ENCODE measurements around the gene ANKRD44.

ANKRD44 gene

GRCh38 chr2:197157879-197158537 is 152.6 kb downstream of the ANKRD44 start:
- no peak for TF ChIP-seq GATA3 (IDR thresholded peaks at IDR 0.05; ENCODE audit: low read depth, low read length)
- no peak for TF ChIP-seq GATA2 (IDR thresholded peaks at IDR 0.05; ENCODE audit: low read depth, low read length)

- TF ChIP-seq GATA3 (IDR thresholded peaks at IDR 0.05; ENCODE audit: low read depth, low read length) = no peak
- TF ChIP-seq GATA2 (IDR thresholded peaks at IDR 0.05; ENCODE audit: low read depth, low read length) = no peak
These were observed 153.8 kb downstream of the ANKRD44 start for GRCh38 chr2:197156771-197157170.

GRCh38 chr2:197152451-197153228 is 157.9 kb downstream of the ANKRD44 start:
- TF ChIP-seq GATA2 (IDR thresholded peaks at IDR 0.05; ENCODE audit: low read depth, low read length) = no peak
- no peak for TF ChIP-seq GATA3 (IDR thresholded peaks at IDR 0.05; ENCODE audit: low read depth, low read length)

GRCh38 chr2:197149546-197149945 is 161.0 kb downstream of the ANKRD44 start:
- TF ChIP-seq GATA2 (IDR thresholded peaks at IDR 0.05; ENCODE audit: low read depth, low read length) (no peak), GATA3 (IDR thresholded peaks at IDR 0.05; ENCODE audit: low read depth, low read length) (no peak)

GRCh38 chr2:197148401-197148800 is 162.2 kb downstream of the ANKRD44 start:
- TF ChIP-seq GATA2 (IDR thresholded peaks at IDR 0.05; ENCODE audit: low read depth, low read length) = no peak
- TF ChIP-seq GATA3 (IDR thresholded peaks at IDR 0.05; ENCODE audit: low read depth, low read length) = no peak

- peak; percentile 64 for TF ChIP-seq GATA2 (IDR thresholded peaks at IDR 0.05; ENCODE audit: low read depth, low read length)
- TF ChIP-seq GATA3 (IDR thresholded peaks at IDR 0.05; ENCODE audit: low read depth, low read length) = peak; percentile 36; the same call in 1 of the 2 replicates
These were observed 162.6 kb downstream of the ANKRD44 start for GRCh38 chr2:197147942-197148341.

- TF ChIP-seq GATA3 (IDR thresholded peaks at IDR 0.05; ENCODE audit: low read depth, low read length) (no peak), GATA2 (IDR thresholded peaks at IDR 0.05; ENCODE audit: low read depth, low read length) (no peak)
These were observed 163.6 kb downstream of the ANKRD44 start for GRCh38 chr2:197146995-197147394.

- TF ChIP-seq GATA2 (IDR thresholded peaks at IDR 0.05; ENCODE audit: low read depth, low read length) (no peak), GATA3 (IDR thresholded peaks at IDR 0.05; ENCODE audit: low read depth, low read length) (peak; percentile 52)
These were observed 165.0 kb downstream of the ANKRD44 start for GRCh38 chr2:197145471-197146056.

- TF ChIP-seq GATA3 (IDR thresholded peaks at IDR 0.05; ENCODE audit: low read depth, low read length) = peak; percentile 45; the same call in 1 of the 2 replicates
- TF ChIP-seq GATA2 (IDR thresholded peaks at IDR 0.05; ENCODE audit: low read depth, low read length) = no peak
These were observed 166.4 kb downstream of the ANKRD44 start for GRCh38 chr2:197144183-197144582.

GRCh38 chr2:197141702-197142473 is 168.7 kb downstream of the ANKRD44 start:
- TF ChIP-seq GATA2 (IDR thresholded peaks at IDR 0.05; ENCODE audit: low read depth, low read length) = no peak
- no peak for TF ChIP-seq GATA3 (IDR thresholded peaks at IDR 0.05; ENCODE audit: low read depth, low read length)

- TF ChIP-seq GATA2 (IDR thresholded peaks at IDR 0.05; ENCODE audit: low read depth, low read length) (no peak), GATA3 (IDR thresholded peaks at IDR 0.05; ENCODE audit: low read depth, low read length) (no peak)
These were observed 170.5 kb downstream of the ANKRD44 start for GRCh38 chr2:197140045-197140444.

- TF ChIP-seq GATA2 (IDR thresholded peaks at IDR 0.05; ENCODE audit: low read depth, low read length) (no peak), GATA3 (IDR thresholded peaks at IDR 0.05; ENCODE audit: low read depth, low read length) (no peak)
These were observed 172.1 kb downstream of the ANKRD44 start for GRCh38 chr2:197138506-197138905.

GRCh38 chr2:197137826-197138477 is 172.6 kb downstream of the ANKRD44 start:
- TF ChIP-seq GATA3 (IDR thresholded peaks at IDR 0.05; ENCODE audit: low read depth, low read length) (no peak), GATA2 (IDR thresholded peaks at IDR 0.05; ENCODE audit: low read depth, low read length) (no peak)
